NCI-H1417 (cell line): ENCODE measurements around the gene LHPP.

Experiments
- DNase-seq, 3 experiments: peaks; one replicate each; lab custom pipeline; 2025; lab: John Stamatoyannopoulos, UW

Gene LHPP

GRCh38 chr10:124496620-124497019 is 35.0 kb downstream of the LHPP start:
- DNase-seq = no peak

DNA sequence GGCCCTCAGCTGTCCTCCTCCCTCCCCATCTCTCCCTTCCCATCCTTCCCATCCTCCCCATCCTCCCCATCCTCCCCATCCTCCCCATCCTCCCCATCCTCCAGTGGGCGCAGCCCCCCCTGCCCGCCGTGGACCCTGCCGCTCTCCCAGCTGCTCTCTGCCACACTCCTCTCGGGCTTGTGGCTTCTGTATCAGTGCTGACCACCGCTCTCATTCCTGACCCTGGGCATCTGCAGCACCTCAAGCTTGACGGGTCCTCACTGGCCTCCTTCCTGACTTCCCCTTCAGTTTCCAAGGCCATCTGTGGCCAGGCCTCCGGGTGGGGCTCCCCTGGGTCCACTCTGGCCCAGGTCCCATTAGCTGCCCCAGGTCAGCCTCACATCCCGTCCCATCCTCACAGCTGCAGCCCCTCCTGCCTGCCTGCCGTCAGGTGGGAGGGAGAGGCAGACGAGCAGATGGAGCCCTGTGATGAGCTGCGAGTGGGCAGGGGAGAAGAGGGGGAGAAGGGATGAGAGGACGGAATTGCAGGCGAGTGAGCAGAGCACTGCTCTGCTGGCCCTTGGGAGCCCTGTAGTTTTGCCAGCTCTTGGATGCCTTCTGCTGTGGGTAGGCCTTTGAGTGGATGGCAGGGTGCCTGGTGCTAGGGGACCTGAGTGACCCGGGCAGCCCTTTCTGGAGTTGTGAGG is 35.7 kb downstream of the LHPP start:
- no peak for DNase-seq

GRCh38 chr10:124498056-124498455 is 36.4 kb downstream of the LHPP start:
- no peak for DNase-seq

- no peak for DNase-seq
Observed at GRCh38 chr10:124500757-124501156, 39.1 kb downstream of the LHPP start.

DNA sequence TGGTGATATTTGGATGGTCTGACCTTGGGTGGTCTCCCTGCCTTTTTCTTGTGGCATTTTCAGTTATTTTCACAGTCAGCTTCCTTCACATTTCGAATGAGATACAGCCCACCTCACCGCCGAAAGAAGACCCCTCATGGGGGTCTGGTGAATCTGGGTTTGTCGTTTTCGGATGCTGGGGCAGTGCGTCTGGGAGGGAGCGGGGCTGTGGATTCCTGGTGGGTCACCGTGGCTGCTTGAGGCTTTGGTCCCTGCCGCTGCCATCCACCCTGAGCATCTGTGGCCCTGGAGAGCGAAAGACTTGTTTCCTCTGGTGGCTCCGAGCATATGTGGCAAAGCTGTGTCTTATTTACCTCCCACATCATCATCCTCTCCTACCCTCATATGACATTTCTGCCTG is 43.1 kb downstream of the LHPP start:
- DNase-seq = no peak

DNA sequence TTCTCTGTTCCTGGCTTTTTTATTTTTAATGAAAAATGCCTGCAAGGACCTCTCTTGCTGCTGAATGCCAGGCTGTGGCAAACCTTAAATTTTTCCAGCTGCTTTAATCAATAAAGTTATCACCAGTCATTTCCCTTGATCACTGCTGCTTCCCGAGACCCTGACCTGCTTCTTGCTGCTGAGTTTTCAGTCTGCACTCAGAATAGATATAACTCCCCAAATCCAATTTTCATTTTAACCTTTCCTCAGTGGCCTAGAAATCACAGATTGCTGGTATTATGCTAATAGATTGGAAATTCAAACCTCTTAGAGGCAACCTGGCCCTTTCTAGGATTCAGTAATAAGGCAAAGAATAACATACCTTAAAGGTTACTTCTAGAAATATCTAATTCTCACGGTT is 43.7 kb downstream of the LHPP start:
- DNase-seq = no peak

DNA sequence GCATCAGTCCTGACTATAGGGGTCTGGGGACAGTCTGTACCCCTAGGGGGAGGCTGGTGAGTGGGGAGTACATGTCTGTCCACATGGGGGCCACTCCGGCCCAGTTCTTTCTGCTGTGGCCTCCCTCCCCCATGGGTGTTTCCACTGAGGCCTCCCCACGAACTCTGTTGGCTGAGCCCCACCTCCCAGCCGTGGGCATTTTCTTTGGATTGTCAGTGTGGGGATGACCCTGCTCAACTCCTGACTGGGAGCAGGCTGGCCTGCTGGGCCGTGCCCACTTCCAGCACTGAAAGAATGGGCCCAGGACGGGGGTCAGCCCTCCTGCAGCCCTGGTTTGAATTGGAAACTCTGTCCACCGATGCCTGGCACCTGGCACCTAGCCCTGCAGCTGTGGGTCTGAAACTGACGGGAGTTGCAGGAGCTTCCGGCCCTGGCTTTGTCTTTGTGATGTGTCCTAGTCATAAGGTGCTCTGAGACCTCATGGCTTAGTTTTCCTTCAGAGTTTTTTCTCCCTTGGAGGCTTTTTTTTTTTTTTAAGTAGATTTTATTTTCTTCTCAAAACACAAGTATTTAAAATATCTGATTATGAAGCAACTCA is 46.5 kb downstream of the LHPP start:
- DNase-seq = no peak

DNA sequence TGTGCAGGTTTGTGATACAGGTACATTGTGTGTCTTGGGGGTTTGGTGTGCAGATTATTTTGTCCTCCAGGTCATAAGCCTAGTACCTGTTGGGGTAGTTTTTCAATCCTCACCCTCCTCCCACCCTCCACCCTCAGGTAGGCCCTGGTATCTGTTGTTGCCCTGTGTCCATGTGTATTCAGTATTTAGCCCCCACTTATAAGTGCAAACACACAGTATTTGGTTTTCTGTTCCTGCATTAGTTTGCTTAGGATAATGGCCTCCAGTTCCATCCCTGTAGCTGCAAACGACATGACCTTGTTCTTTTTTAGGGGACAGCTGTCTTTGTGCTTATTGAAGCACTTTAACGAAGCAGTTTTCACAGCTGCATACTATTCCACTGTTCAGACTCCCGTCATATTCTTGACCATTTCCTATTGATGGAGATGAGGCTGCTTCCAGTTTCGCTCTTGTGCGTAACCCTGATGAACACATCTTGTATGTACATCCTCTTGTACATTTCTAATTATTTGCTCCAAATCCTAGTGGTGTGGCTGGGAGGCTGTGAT is 47.4 kb downstream of the LHPP start:
- no peak for DNase-seq

GRCh38 chr10:124509880-124510632 is 48.4 kb downstream of the LHPP start:
- no peak for DNase-seq

- no peak for DNase-seq
Observed at GRCh38 chr10:124510759-124511158, 49.1 kb downstream of the LHPP start.

GRCh38 chr10:124511205-124512039 is 49.8 kb downstream of the LHPP start:
- no peak for DNase-seq

- no peak for DNase-seq
Observed at GRCh38 chr10:124512040-124512428, 50.4 kb downstream of the LHPP start.

- no peak for DNase-seq
Observed at GRCh38 chr10:124512600-124512999, 51.0 kb downstream of the LHPP start.

GRCh38 chr10:124515244-124515970 is 53.8 kb downstream of the LHPP start:
- no peak for DNase-seq

- DNase-seq = no peak
Observed at GRCh38 chr10:124516181-124516580, 54.6 kb downstream of the LHPP start.

- no peak for DNase-seq
Observed at GRCh38 chr10:124516746-124517397, 55.2 kb downstream of the LHPP start.

GRCh38 chr10:124517461-124517860 is 55.8 kb downstream of the LHPP start:
- no peak for DNase-seq

GRCh38 chr10:124517931-124518330 is 56.3 kb downstream of the LHPP start:
- no peak for DNase-seq

DNA sequence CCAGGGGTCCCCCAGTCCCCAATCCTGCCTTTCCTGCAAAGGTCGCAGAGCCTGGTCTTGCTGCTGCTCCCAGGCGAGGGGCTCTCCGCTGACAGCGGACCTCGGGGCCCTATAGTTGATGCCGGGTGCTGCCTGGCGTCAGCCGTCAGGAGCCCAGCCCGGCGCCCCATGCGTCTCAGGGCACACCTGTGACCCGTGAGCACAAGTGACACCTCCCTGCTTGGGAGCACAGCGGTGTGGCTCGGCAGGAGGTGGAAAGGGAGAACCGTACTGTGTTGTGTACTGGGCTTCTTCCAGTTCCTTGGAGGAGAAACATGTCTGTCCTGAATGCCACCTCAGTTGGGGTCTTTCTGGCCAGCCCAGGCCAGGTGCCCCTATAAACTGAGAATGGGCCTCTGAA is 56.7 kb downstream of the LHPP start:
- no peak for DNase-seq

DNA sequence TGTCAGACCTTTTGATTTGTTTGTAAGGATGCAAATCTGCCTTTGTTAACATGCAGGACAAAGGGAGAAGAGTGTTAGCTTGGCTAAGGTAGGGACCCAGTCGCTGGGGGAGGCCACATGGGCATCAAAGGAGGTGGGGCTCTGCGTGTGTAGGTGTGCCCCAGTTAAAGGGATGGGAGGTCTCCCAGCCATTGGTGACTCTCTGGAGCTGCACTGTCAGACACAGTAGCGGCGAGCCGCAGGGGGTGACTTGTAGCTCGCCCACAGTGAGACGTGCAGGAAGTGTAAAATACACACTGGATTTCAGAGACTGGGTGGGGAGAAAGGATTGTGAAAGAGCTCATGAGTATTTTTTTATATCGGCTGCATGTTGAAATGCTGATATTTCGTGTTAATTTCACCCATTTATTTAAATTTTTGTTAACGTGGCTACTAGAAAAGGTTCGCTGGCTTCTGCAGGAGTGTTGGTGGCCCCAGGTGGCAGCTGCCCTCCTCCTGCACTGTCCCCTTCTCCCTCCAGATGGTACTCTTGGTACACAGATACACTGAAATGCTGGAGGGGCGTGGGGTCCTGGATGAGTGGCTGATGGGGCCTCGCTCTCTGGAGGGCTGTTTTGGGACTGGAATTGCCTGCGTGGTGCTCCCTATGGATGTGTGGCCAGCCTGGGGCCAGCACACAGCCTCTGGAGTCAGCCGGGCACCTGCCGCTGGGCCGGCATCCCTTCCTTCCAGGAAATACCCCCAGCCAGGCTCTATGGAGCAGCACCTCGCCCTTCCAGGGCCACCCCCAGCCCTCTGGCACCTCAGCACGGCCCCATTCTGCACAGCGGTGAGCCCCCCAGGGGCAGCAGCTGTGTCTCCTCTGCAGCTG is 59.2 kb downstream of the LHPP start:
- peak in 2 of 3 experiments; percentile 21 to 28 for DNase-seq
